ENCODE results near the gene MFF. TPM values are rescaled to one million over a fixed set of nuclear protein-coding genes. Genes with fewer than 3 reads are reported as not detected.
"Not testable (repeated sequence)": the region's sequence is repeated elsewhere in the genome, so short reads cannot be mapped to it uniquely, and the experiment has no call there.

The MFF gene
- total RNA-seq, 1 donor from 2014 or later: 159 TPM

- Mint-ChIP-seq H3K27ac (no peak overlapping the region), H3K9me3 (no peaks in the 10 kb centered on the region), H3K4me1 (no peaks in the 10 kb centered on the region), H3K27me3 (ENCODE audit: insufficient read depth, low read depth) (no peaks in the 10 kb centered on the region), H3K36me3 (no peaks in the 10 kb centered on the region), H3K4me3 (no peak overlapping the region)
- Histone ChIP-seq H3K9ac (no peak overlapping the region), H3K9me3 (ENCODE audit: low read depth) (no peaks in the 10 kb centered on the region), H3K27ac (no peak overlapping the region), H4K20me1 (ENCODE audit: low read depth) (no peaks in the 10 kb centered on the region), H3K4me3 (no peak overlapping the region), H3K79me2 (ENCODE audit: low read depth) (no peaks in the 10 kb centered on the region), H3K36me3 (no peaks in the 10 kb centered on the region), H3K4me2 (no peak overlapping the region), H2AFZ (replicated peaks) (peak overlapping the region; percentile 11), H3K4me1 (no peaks in the 10 kb centered on the region), H3F3A (ENCODE audit: low read depth) (no peaks in the 10 kb centered on the region), H3K27me3 (no peaks in the 10 kb centered on the region)
- TF ChIP-seq CTCF (IDR thresholded peaks at IDR 0.05): no peak
- TF ChIP-seq EZH2phosphoT487 (IDR thresholded peaks at IDR 0.05): no peak
- TF ChIP-seq EZH2 (IDR thresholded peaks at IDR 0.05): no peak
- DNase-seq (ENCODE audit: low spot score): no peak
These were observed 53.3 kb downstream of the MFF start for GRCh38 chr2:227378371-227378782.

GRCh38 chr2:227379095-227379494 is 54.0 kb downstream of the MFF start, which contains the start of gene TM4SF20:
Gene TM4SF20, minus strand, starts transcription at chr2:227379306. Its CDS starts 38 bp downstream, at chr2:227379268.
- no peaks in the 10 kb centered on the region for H3K79me2 ChIP-seq (ENCODE audit: low read depth)

GRCh38 chr2:227382241-227382835 is 57.3 kb downstream of the MFF start:
- not testable (repeated sequence) for H3K9me3 ChIP-seq (ENCODE audit: low read depth); H3K36me3 ChIP-seq; H3K36me3 Mint-ChIP-seq

More at GRCh38 chr2:227379095-227379494, 54.0 kb downstream of the MFF start, which contains the start of gene TM4SF20:
- Mint-ChIP-seq H3K4me3 (no peak within 1 kb of the TSS), H3K27ac (no peak within 1 kb of the TSS), H3K36me3 (no peaks in the 10 kb centered on the region), H3K27me3 (ENCODE audit: insufficient read depth, low read depth) (no peaks in the 10 kb centered on the region), H3K4me1 (no peaks in the 10 kb centered on the region), H3K9me3 (no peaks in the 10 kb centered on the region)
- Histone ChIP-seq H3K9me3 (ENCODE audit: low read depth) (no peaks in the 10 kb centered on the region), H3F3A (ENCODE audit: low read depth) (no peaks in the 10 kb centered on the region), H3K27me3 (no peaks in the 10 kb centered on the region), H3K4me3 (no peak within 1 kb of the TSS), H3K27ac (no peak within 1 kb of the TSS), H2AFZ (replicated peaks) (peak within 1 kb of the TSS; percentile 11), H4K20me1 (ENCODE audit: low read depth) (no peaks in the 10 kb centered on the region), H3K9ac (no peak within 1 kb of the TSS), H3K4me1 (no peaks in the 10 kb centered on the region), H3K4me2 (no peak within 1 kb of the TSS), H3K36me3 (no peaks in the 10 kb centered on the region)
- DNase-seq (ENCODE audit: low spot score): no peak
- TF ChIP-seq CTCF (IDR thresholded peaks at IDR 0.05): no peak
- TF ChIP-seq EZH2 (IDR thresholded peaks at IDR 0.05): no peak
- no peak for TF ChIP-seq EZH2phosphoT487 (IDR thresholded peaks at IDR 0.05)

GRCh38 chr2:227383686-227384085 is 58.6 kb downstream of the MFF start:
- Mint-ChIP-seq H3K4me1 (no peaks in the 10 kb centered on the region), H3K36me3 (no peaks in the 10 kb centered on the region), H3K9me3 (no peaks in the 10 kb centered on the region), H3K27ac (no peak overlapping the region), H3K4me3 (no peak overlapping the region), H3K27me3 (ENCODE audit: insufficient read depth, low read depth) (peaks cover 2% of the 10 kb centered on the region)
- no peak overlapping the region for H2AFZ ChIP-seq (replicated peaks)
- no peaks in the 10 kb centered on the region for H4K20me1 ChIP-seq (ENCODE audit: low read depth)
- H3K79me2 ChIP-seq (ENCODE audit: low read depth): no peaks in the 10 kb centered on the region
- H3F3A ChIP-seq (ENCODE audit: low read depth): no peaks in the 10 kb centered on the region
- no peaks in the 10 kb centered on the region for H3K27me3 ChIP-seq
- H3K4me1 ChIP-seq: no peaks in the 10 kb centered on the region
- no peak for DNase-seq (ENCODE audit: low spot score)
- H3K36me3 ChIP-seq: no peaks in the 10 kb centered on the region
- H3K4me3 ChIP-seq: no peak overlapping the region
- H3K4me2 ChIP-seq: no peak overlapping the region
- no peak for TF ChIP-seq EZH2 (IDR thresholded peaks at IDR 0.05)
- no peak for TF ChIP-seq CTCF (IDR thresholded peaks at IDR 0.05)
- TF ChIP-seq EZH2phosphoT487 (IDR thresholded peaks at IDR 0.05): no peak
- H3K9ac ChIP-seq: no peak overlapping the region
- H3K9me3 ChIP-seq (ENCODE audit: low read depth): no peaks in the 10 kb centered on the region
- H3K27ac ChIP-seq: no peak overlapping the region

More at GRCh38 chr2:227382241-227382835, 57.3 kb downstream of the MFF start:
- H3K27me3 Mint-ChIP-seq (ENCODE audit: insufficient read depth, low read depth); H3K9ac ChIP-seq; H3F3A ChIP-seq (ENCODE audit: low read depth); H3K27ac Mint-ChIP-seq; H3K4me2 ChIP-seq; H3K9me3 Mint-ChIP-seq; H3K4me3 ChIP-seq; H4K20me1 ChIP-seq (ENCODE audit: low read depth); H3K4me1 ChIP-seq; H3K4me1 Mint-ChIP-seq; H3K79me2 ChIP-seq (ENCODE audit: low read depth); DNase-seq (ENCODE audit: low spot score); H3K27me3 ChIP-seq; H3K4me3 Mint-ChIP-seq; H3K27ac ChIP-seq; H2AFZ ChIP-seq (replicated peaks): not testable (repeated sequence)

Measured in neural progenitor cell (in vitro differentiated cells).